ENCODE results near the gene PKDREJ.

GRCh38 chr22:46213052-46213451, 50.1 kb downstream of the PKDREJ start:
- TF ChIP-seq CTCF (IDR thresholded peaks at IDR 0.05) (no peak), POLR2AphosphoS5 (IDR thresholded peaks at IDR 0.05; ENCODE audit: low read depth, low read length) (no peak), REST (IDR thresholded peaks at IDR 0.05; ENCODE audit: insufficient read depth in 1 of 2, low read depth in 2 of 2, low read length in 1 of 2) (no peak)
